Lower lobe of right lung (tissue), 2 donors: ENCODE data around the gene GFRA1. TPM values are rescaled to one million over a fixed set of nuclear protein-coding genes. Genes with fewer than 3 reads are reported as not detected.

Source experiments
- ATAC-seq, 2 donors: fragments of 200-7000 bp; cut with Tn5 transposase; one replicate each; pipeline ENCODE4 v1.9.1; 2020 to 2022; ENCODE audit warnings: mild to moderate bottlenecking in 2 of 2, moderate library complexity in 2 of 2
- DNase-seq: peaks from one replicate; pipeline ENCODE4 v3.0.0-alpha.2; 2020
- H3K27ac ChIP-seq: fragments of 200-600 bp; one replicate; pipeline ENCODE4 v1.8.0; 2022
- H3K27me3 ChIP-seq: fragments of 200-600 bp; one replicate; pipeline ENCODE4 v1.8.0; 2022; ENCODE audit warnings: low read depth
- H3K36me3 ChIP-seq: fragments of 200-600 bp; one replicate; pipeline ENCODE4 v1.8.0; 2022; ENCODE audit warnings: mild to moderate bottlenecking
- H3K4me1 ChIP-seq: fragments of 200-600 bp; one replicate; pipeline ENCODE4 v1.8.0; 2022
- H3K4me3 ChIP-seq: fragments of 200-600 bp; one replicate; pipeline ENCODE4 v1.8.0; 2022; ENCODE audit warnings: mild to moderate bottlenecking
- H3K9me3 ChIP-seq: fragments of 200-600 bp; one replicate; pipeline ENCODE4 v1.8.0; 2022
- CTCF ChIP-seq: fragments of 200-600 bp; IDR thresholded peaks from one replicate; pipeline ENCODE4 v1.8.0; 2022; ENCODE audit warnings: antibody characterized with exemption, mild to moderate bottlenecking
- intact Hi-C: fragments of 100-400 bp; cut with DNase I; formaldehyde crosslinking; loops from one replicate; pipeline ENCODE4 v1.11.0; 2022
- total RNA-seq: library from RNA; stranded (reverse); fragmentation: NEBNext Ultra II Directional; extraction: Animal tissue kit (Norgen Biotek cat#: 25700); gene quantifications from one replicate; pipeline ENCODE4 v1.2.1, GENCODE V29; 2021
- donor health status: DM: no; HTN: yes; CAD: no; lungs with severe emphysema.

The GFRA1 gene
- total RNA-seq, 1 donor from 2014 or later = 9.8 TPM

- Histone ChIP-seq H3K4me1 (no peaks in the 10 kb centered on the region), H3K9me3 (no peaks in the 10 kb centered on the region), H3K27me3 (no peaks in the 10 kb centered on the region), H3K27ac (no peak overlapping the region), H3K36me3 (no peaks in the 10 kb centered on the region), H3K4me3 (no peak overlapping the region)
- TF ChIP-seq CTCF = no peak
- intact Hi-C loops = no loop called here
- ATAC-seq (no peak), DNase-seq (no peak)
These were observed 189.7 kb downstream of the GFRA1 start for GRCh38 chr10:116083226-116083762.

GRCh38 chr10:116082762-116083161, 190.2 kb downstream of the GFRA1 start:
- Histone ChIP-seq H3K27ac (no peak overlapping the region), H3K9me3 (no peaks in the 10 kb centered on the region), H3K36me3 (no peaks in the 10 kb centered on the region), H3K4me3 (no peak overlapping the region), H3K4me1 (no peaks in the 10 kb centered on the region), H3K27me3 (no peaks in the 10 kb centered on the region)
- ATAC-seq (no peak), DNase-seq (no peak)
- intact Hi-C loops = no loop called here
- TF ChIP-seq CTCF = no peak

DNA sequence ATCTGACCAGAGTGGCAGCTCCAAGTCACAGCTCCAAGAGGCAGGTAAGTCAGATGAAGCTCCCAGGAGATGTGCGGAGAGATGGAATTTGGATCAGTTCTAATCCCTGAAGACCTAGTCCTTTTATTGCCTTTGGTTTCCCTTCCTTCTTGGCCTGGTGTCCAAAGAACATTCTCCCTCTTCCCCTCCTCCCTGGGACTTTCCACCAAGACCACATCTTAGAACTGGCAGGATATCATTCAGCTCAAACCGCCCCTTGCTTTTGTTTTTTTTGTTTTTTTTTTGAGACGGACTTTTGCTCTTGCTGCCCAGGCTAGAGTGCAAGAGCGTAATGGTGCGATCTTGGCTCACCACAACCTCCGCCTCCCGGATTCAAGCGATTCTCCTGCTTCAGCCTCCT, 190.8 kb downstream of the GFRA1 start:
- no peaks in the 10 kb centered on the region for H3K4me1 ChIP-seq
- H3K27ac ChIP-seq = no peak overlapping the region
- no peaks in the 10 kb centered on the region for H3K9me3 ChIP-seq
- H3K4me3 ChIP-seq = no peak overlapping the region
- intact Hi-C loops = no loop called here
- ATAC-seq (no peak), DNase-seq (no peak)
- no peaks in the 10 kb centered on the region for H3K27me3 ChIP-seq
- no peak for TF ChIP-seq CTCF
- H3K36me3 ChIP-seq = no peaks in the 10 kb centered on the region

- Histone ChIP-seq H3K9me3 (no peaks in the 10 kb centered on the region), H3K27ac (no peak overlapping the region), H3K27me3 (no peaks in the 10 kb centered on the region), H3K4me3 (no peak overlapping the region), H3K36me3 (no peaks in the 10 kb centered on the region), H3K4me1 (no peaks in the 10 kb centered on the region)
- TF ChIP-seq CTCF = no peak
- DNase-seq (no peak), ATAC-seq (no peak)
- intact Hi-C loops = no loop called here
These were observed 192.5 kb downstream of the GFRA1 start for GRCh38 chr10:116080553-116080952.

DNA sequence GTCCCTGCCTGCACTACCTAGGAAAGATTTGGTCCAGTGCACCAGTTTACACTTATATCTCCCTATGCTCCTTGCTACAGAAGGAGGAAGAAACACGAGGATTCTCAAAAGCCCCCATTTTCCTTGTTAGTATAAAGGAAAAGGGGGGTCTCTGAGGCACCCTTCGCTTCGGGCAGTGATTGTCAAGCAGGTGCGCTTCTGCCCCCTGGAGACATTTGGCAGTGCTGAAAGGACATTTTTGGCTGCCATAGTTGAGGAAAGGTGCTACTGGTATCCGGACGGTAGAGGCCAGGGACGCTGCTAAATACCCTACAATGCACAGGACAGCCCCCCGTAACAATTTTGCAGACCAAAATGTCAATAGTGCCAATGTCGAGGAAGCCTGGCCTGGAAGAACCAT, 193.7 kb downstream of the GFRA1 start:
- H3K36me3 ChIP-seq = no peaks in the 10 kb centered on the region
- DNase-seq (no peak), ATAC-seq (no peak)
- intact Hi-C loops = no loop called here
- TF ChIP-seq CTCF = no peak
- H3K27me3 ChIP-seq = no peaks in the 10 kb centered on the region
- H3K4me3 ChIP-seq = no peak overlapping the region
- no peaks in the 10 kb centered on the region for H3K9me3 ChIP-seq
- no peaks in the 10 kb centered on the region for H3K4me1 ChIP-seq
- H3K27ac ChIP-seq = no peak overlapping the region

DNA sequence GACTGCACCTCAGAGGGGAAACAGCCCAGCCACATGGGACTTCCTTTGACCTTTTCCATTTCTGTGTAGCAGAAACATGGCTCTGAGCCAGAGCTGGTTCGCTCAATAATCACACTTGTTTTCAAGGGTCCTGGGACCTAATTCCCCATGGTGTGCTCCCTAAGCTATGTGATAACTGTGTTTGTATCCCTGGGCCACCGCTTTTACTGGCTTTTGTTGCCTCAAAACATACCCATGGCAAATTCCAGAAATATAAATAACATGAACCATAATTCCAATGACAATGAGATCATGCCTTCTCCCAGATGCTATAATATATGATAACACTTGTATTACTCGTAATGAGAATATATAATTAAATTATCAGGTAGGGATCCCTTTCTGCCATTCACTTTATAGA, 196.4 kb downstream of the GFRA1 start:
- Histone ChIP-seq H3K4me3 (no peak overlapping the region), H3K9me3 (no peaks in the 10 kb centered on the region), H3K4me1 (no peaks in the 10 kb centered on the region), H3K36me3 (no peaks in the 10 kb centered on the region), H3K27me3 (no peaks in the 10 kb centered on the region), H3K27ac (no peak overlapping the region)
- ATAC-seq (no peak), DNase-seq (no peak)
- TF ChIP-seq CTCF = no peak
- intact Hi-C loops = no loop called here
